GM23338 (cell line): ENCODE measurements around the gene TSPEAR. TPM values are rescaled to one million over a fixed set of nuclear protein-coding genes. Genes with fewer than 3 reads are reported as not detected.
A peak's percentile ranks its signal among the peaks of the same experiment; 100 is the strongest.

Experiments
- ATAC-seq: fragments of 200-7000 bp; cut with Tn5 transposase; 3 replicates; pipeline ENCODE4 v1.9.1; 2020
- DNase-seq: peaks from one replicate; pipeline ENCODE4 v3.0.0-alpha.2; 2015; ENCODE audit warnings: low spot score
- H2AFZ ChIP-seq: fragments of 200-600 bp; sonication (generic); 2 replicates; pipeline ENCODE4 v1.8.0; 2016; ENCODE audit warnings: antibody characterized with exemption, mild to moderate bottlenecking, moderate library complexity
- H3F3A ChIP-seq: fragments of 200-600 bp; sonication (generic); replicated peaks from 2 replicates; pipeline ENCODE4 v1.8.0; 2017; ENCODE audit warnings: antibody characterized with exemption, mixed run types, low read depth
- H3K27ac ChIP-seq: fragments of 200-600 bp; sonication (generic); 2 replicates; pipeline ENCODE4 v1.6.1; 2016; ENCODE audit warnings: low read depth
- H3K27me3 ChIP-seq: fragments of 200-600 bp; sonication (generic); 2 replicates; pipeline ENCODE4 v1.8.0; 2016; ENCODE audit warnings: mild to moderate bottlenecking, mixed run types, moderate library complexity; ENCODE audit not compliant: insufficient read depth
- H3K36me3 ChIP-seq: fragments of 200-600 bp; sonication (generic); 2 replicates; pipeline ENCODE4 v1.8.0; 2016; ENCODE audit warnings: mild to moderate bottlenecking; ENCODE audit not compliant: insufficient read depth
- H3K4me1 ChIP-seq: fragments of 200-600 bp; sonication (generic); 2 replicates; pipeline ENCODE4 v1.8.0; 2016; ENCODE audit warnings: mild to moderate bottlenecking, moderate library complexity; ENCODE audit not compliant: insufficient read depth
- H3K4me2 ChIP-seq: fragments of 200-600 bp; sonication (generic); 2 replicates; pipeline ENCODE4 v1.7.1; 2017; ENCODE audit warnings: mixed run types
- H3K4me3 ChIP-seq: fragments of 200-600 bp; sonication (generic); 2 replicates; pipeline ENCODE4 v1.6.1; 2016; ENCODE audit warnings: mixed run types
- H3K79me2 ChIP-seq: fragments of 200-600 bp; sonication (generic); replicated peaks from 2 replicates; pipeline ENCODE4 v1.8.0; 2017; ENCODE audit warnings: mild to moderate bottlenecking; ENCODE audit not compliant: insufficient read depth
- H3K9me2 ChIP-seq: fragments of 200-600 bp; sonication (generic); 2 replicates; pipeline ENCODE4 v1.8.0; 2017; ENCODE audit not compliant: insufficient read depth
- H4K20me1 ChIP-seq: fragments of 200-600 bp; sonication (generic); replicated peaks from 2 replicates; pipeline ENCODE4 v1.8.0; 2017; ENCODE audit warnings: mild to moderate bottlenecking; ENCODE audit not compliant: insufficient read depth
- H3K27ac Mint-ChIP-seq: 2 replicates; pipeline ENCODE4 v1.8.0; 2020; ENCODE audit warnings: inconsistent platforms, mild to moderate bottlenecking, moderate library complexity, mixed read lengths
- H3K27me3 Mint-ChIP-seq: 3 replicates; pipeline ENCODE4 v1.8.0; 2022; ENCODE audit warnings: low read depth, mild to moderate bottlenecking, moderate library complexity, mixed read lengths, inconsistent platforms; ENCODE audit not compliant: insufficient read depth, poor library complexity
- H3K36me3 Mint-ChIP-seq: 3 replicates; pipeline ENCODE4 v1.8.0; 2021; ENCODE audit warnings: low read depth, mild to moderate bottlenecking, inconsistent platforms, moderate library complexity, mixed read lengths
- H3K4me1 Mint-ChIP-seq: 3 replicates; pipeline ENCODE4 v1.8.0; 2020; ENCODE audit warnings: mild to moderate bottlenecking, inconsistent platforms, mixed read lengths
- H3K4me3 Mint-ChIP-seq: 3 replicates; pipeline ENCODE4 v1.8.0; 2021; ENCODE audit warnings: moderate library complexity, mild to moderate bottlenecking, inconsistent platforms, mixed read lengths
- H3K9me3 Mint-ChIP-seq: 3 replicates; pipeline ENCODE4 v1.8.0; 2020; ENCODE audit warnings: moderate library complexity, mild to moderate bottlenecking, inconsistent platforms, mixed read lengths
- CREB1 ChIP-seq: fragments of 250-450 bp; sonication (Bioruptor Pico); IDR thresholded peaks from 2 replicates; pipeline ENCODE4 v1.5.0; 2020; ENCODE audit warnings: low read depth, mild to moderate bottlenecking, moderate library complexity
- ETS1 ChIP-seq: IDR thresholded peaks from 2 replicates; pipeline ENCODE4 v1.6.1; 2016; ENCODE audit warnings: antibody characterized with exemption
- EZH2 ChIP-seq: fragments of 200-600 bp; sonication (generic); IDR thresholded peaks from one replicate; pipeline ENCODE4 v1.8.0; 2017; ENCODE audit warnings: antibody characterized with exemption, mild to moderate bottlenecking, low read depth; ENCODE audit not compliant: unreplicated experiment
- EZH2phosphoT487 ChIP-seq: fragments of 200-600 bp; sonication (generic); IDR thresholded peaks from one replicate; pipeline ENCODE4 v1.8.1; 2018; ENCODE audit warnings: antibody characterized with exemption; ENCODE audit not compliant: unreplicated experiment
- JUNB ChIP-seq: IDR thresholded peaks from one replicate; pipeline ENCODE4 v1.6.1; 2016; ENCODE audit warnings: antibody characterized with exemption; ENCODE audit not compliant: unreplicated experiment
- NANOG ChIP-seq: IDR thresholded peaks from 2 replicates; pipeline ENCODE4 v1.6.1; 2016; ENCODE audit warnings: antibody characterized with exemption, borderline replicate concordance
- POLR2AphosphoS5 ChIP-seq: IDR thresholded peaks from 2 replicates; pipeline ENCODE4 v1.6.1; 2016; ENCODE audit warnings: antibody characterized with exemption, low read depth
- REST ChIP-seq: IDR thresholded peaks from one replicate; pipeline ENCODE4 v1.6.1; 2018; ENCODE audit warnings: antibody characterized with exemption; ENCODE audit not compliant: unreplicated experiment
- STAT1 ChIP-seq: IDR thresholded peaks from one replicate; pipeline ENCODE4 v1.6.1; 2016; ENCODE audit warnings: antibody characterized with exemption; ENCODE audit not compliant: unreplicated experiment
- ZNF114 ChIP-seq: fragments of 250-450 bp; sonication (Bioruptor Pico); IDR thresholded peaks from 2 replicates; pipeline ENCODE4 v1.5.0; 2020; ENCODE audit warnings: mild to moderate bottlenecking, moderate library complexity
- ZNF331 ChIP-seq: fragments of 250-450 bp; sonication (Bioruptor Pico); IDR thresholded peaks from 2 replicates; pipeline ENCODE4 v1.5.0; 2020; ENCODE audit warnings: low read depth, mild to moderate bottlenecking, moderate library complexity
- ZNF462 ChIP-seq: fragments of 250-450 bp; sonication (Bioruptor Pico); IDR thresholded peaks from 2 replicates; pipeline ENCODE4 v1.5.0; 2020; ENCODE audit warnings: mild to moderate bottlenecking, moderate library complexity
- polyA plus RNA-seq: library from polyadenylated mRNA; unstranded; fragments of >200 nt; fragmentation: Nextera tagmentation; extraction: Ambion mirVana; gene quantifications from 2 replicates; pipeline ENCODE4 v1.2.1, GENCODE V29; 2016
- total RNA-seq: library from RNA; depleted of rRNA; stranded (reverse); fragments of >200 nt; shearing (Covaris generic); gene quantifications from 2 replicates; pipeline ENCODE4 v1.2.3, GENCODE V29; 2014
- TF ChIP-seq, protein P1 (sequence below), 2 experiments: fragments of 200-600 bp in 1 of 2; sonication (generic) in 1 of 2; conservative IDR thresholded peaks; 2 replicates each; pipeline versions ENCODE4 v1.5.1 to v1.6.1; 2016 to 2017; ENCODE audit warnings: antibody characterized with exemption in 2 of 2, low read depth in 2 of 2, mild to moderate bottlenecking in 2 of 2, moderate library complexity in 1 of 2

TSPEAR gene
- total and polyA plus RNA-seq, 2 experiments from 2014 or later = 0.35 to 0.92 TPM

DNA sequence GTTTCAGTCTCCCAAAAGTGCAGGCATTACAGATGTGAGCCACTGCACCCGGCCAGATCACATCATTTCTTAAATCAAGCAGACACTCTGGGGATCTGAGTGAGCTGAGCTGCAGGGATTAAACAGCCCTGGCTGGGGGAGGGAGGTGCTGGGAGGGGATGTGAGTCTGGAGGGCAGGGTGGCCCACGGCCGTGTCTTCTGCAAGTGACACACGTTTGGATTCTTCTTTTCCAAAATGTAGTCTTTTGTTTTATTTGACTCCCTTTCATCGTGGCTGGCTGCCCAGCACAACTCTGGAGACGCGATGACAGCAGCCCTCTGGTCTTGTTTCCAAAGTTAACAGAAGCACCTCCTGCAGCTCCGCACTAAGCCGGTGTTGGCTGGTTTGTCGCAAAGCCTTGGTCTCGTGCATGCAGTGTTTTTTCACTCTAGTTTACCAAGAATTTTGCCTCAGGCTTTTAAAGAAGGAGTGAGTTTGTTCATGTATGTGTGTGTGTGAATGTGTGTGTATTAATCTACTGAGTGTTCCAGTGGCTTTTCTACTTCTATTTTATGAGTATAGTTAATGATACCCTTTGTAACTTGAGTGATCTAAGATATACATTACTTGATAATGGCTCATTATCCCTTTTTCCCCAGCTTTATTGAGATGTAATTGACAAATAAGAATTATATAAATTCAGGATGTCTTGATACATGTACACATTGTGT lies 128.1 kb downstream of the TSPEAR start:
- Mint-ChIP-seq H3K27ac (no peak overlapping the region), H3K36me3 (no peaks in the 10 kb centered on the region)

More for the DNA sequence above, 128.1 kb downstream of the TSPEAR start:
- Mint-ChIP-seq H3K4me1 (peaks cover 7% of the 10 kb centered on the region), H3K4me3 (no peak overlapping the region), H3K27me3 (peaks cover 9% of the 10 kb centered on the region), H3K9me3 (peaks cover 11% of the 10 kb centered on the region)
- Histone ChIP-seq H3K4me3 (no peak overlapping the region), H3K79me2 (no peaks in the 10 kb centered on the region), H3K4me2 (no peak overlapping the region), H3K27me3 (no peaks in the 10 kb centered on the region), H2AFZ (no peak overlapping the region), H4K20me1 (no peaks in the 10 kb centered on the region), H3K27ac (no peak overlapping the region), H3K36me3 (no peaks in the 10 kb centered on the region), H3K4me1 (no peaks in the 10 kb centered on the region), H3F3A (no peaks in the 10 kb centered on the region), H3K9me2 (no peaks in the 10 kb centered on the region)
- no peak for TF ChIP-seq EZH2phosphoT487
- no peak for TF ChIP-seq JUNB
- TF ChIP-seq ZNF462 = no peak
- no peak for TF ChIP-seq CREB1 (CRISPR knock-in tag)
- no peak for TF ChIP-seq STAT1
- no peak for TF ChIP-seq EZH2
- TF ChIP-seq ZNF331 (CRISPR knock-in tag) = no peak
- TF ChIP-seq ETS1 = no peak
- TF ChIP-seq, protein P1, sequence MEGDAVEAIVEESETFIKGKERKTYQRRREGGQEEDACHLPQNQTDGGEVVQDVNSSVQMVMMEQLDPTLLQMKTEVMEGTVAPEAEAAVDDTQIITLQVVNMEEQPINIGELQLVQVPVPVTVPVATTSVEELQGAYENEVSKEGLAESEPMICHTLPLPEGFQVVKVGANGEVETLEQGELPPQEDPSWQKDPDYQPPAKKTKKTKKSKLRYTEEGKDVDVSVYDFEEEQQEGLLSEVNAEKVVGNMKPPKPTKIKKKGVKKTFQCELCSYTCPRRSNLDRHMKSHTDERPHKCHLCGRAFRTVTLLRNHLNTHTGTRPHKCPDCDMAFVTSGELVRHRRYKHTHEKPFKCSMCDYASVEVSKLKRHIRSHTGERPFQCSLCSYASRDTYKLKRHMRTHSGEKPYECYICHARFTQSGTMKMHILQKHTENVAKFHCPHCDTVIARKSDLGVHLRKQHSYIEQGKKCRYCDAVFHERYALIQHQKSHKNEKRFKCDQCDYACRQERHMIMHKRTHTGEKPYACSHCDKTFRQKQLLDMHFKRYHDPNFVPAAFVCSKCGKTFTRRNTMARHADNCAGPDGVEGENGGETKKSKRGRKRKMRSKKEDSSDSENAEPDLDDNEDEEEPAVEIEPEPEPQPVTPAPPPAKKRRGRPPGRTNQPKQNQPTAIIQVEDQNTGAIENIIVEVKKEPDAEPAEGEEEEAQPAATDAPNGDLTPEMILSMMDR (conservative IDR thresholded peaks at IDR 0.05; ENCODE audit: low read depth in 2 of 2) = no peak
- no peak for TF ChIP-seq NANOG
- TF ChIP-seq ZNF114 (CRISPR knock-in tag) = no peak
- TF ChIP-seq REST = no peak
- no peak for TF ChIP-seq POLR2AphosphoS5
- ATAC-seq = peak; percentile 63
- DNase-seq = no peak
